ENCODE results near the gene MED25. TPM values are rescaled to one million over a fixed set of nuclear protein-coding genes. Genes with fewer than 3 reads are reported as not detected.
A peak's percentile ranks its signal among the peaks of the same experiment; 100 is the strongest.

MED25 gene
- total and polyA plus RNA-seq, 2 of the 8 experiments (the other 6 are each of a cell fraction or from before 2014, with no cell fraction given): 21.6 to 71.4 TPM

DNA sequence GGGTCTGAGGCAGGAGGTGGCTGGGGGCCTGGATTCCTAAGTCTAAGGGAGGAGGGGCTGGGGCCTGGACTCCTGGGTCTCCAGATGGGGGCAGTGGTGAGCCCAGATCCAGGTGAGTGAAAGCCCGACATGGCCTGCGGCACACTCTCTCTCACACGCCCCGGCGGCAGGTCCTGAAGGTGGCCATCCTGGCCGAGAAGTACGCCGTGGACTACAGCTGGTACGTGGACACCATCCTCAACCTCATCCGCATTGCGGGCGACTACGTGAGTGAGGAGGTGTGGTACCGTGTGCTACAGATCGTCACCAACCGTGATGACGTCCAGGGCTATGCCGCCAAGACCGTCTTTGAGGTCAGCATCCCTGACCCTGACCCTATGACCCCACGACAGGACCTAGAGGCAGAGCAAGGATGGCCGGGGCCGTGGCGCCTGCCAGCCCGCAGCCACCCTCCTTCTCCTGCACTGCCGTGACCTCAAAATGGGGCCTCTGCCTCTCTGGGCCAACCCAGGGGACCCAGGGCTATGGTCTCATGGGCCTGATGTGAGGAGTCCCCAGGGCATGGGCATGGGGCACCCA lies 18.2 kb upstream of the MED25 start:
- peaks cover 2% of the 10 kb centered on the region; the same call in 1 of the 2 replicates for H3K23me2 ChIP-seq (ENCODE audit: low read depth, low read length)
- no peak overlapping the region for H3K56ac ChIP-seq (replicated peaks; ENCODE audit: insufficient read length, low read depth, low read length)
- FAIRE-seq (no peak), DNase-seq (ENCODE audit: low read depth in 1 of 2, low spot score in 2 of 2) (peak in 1 of 2 experiments; percentile 83)
- no peak overlapping the region for H2BK12ac ChIP-seq (ENCODE audit: low read depth, low read length)
- H3K4me3 ChIP-seq (ENCODE audit: extremely low read depth in 1 of 4, insufficient read depth in 2 of 4, low read depth in 3 of 4, low read length in 4 of 4): no peak overlapping the region
- H3K79me2 ChIP-seq (ENCODE audit: control insufficient read depth in 1 of 2, insufficient read depth in 2 of 2, low read length in 2 of 2): no peaks in the 10 kb centered on the region
- no peak overlapping the region for H4K91ac ChIP-seq (replicated peaks; ENCODE audit: insufficient read length, low read length)
- ChIA-PET CTCF (ENCODE audit: partially characterized antibody) (interaction anchor here (0.7 to 2.3 kb wide), 10 partner anchors 11 to 786 kb away, joined by 3 to 12 read pairs (median 3); no protein-coding TSS in a partner anchor), POLR2A (ENCODE audit: partially characterized antibody) (interaction anchor here (1.3 to 1.8 kb wide), 3 partner anchors 16 to 110 kb away, joined by 4 read pairs; partner anchors contain the start of gene ADM5)
- no peak overlapping the region for H3K18ac ChIP-seq (ENCODE audit: extremely low read depth, low read length)
- H3K23ac ChIP-seq (ENCODE audit: insufficient read length): no peak overlapping the region
- 94% methylated on average over 24 of the region's 25 CpGs; no CpG with 5 or more reads in 1 of the 2 experiments for WGBS, 2 experiments (ENCODE audit: extremely low coverage in 1 of 2, insufficient coverage in 1 of 2, insufficient read length in 1 of 2, insufficient replicate concordance in 2 of 2, low coverage in 1 of 2, low lambda C conversion rate in 2 of 2, missing lambda C conversion rate in 1 of 2)
- H3K4me2 ChIP-seq (ENCODE audit: insufficient read depth in 1 of 2, low read depth in 2 of 2, low read length in 2 of 2): no peak overlapping the region
- H2BK5ac ChIP-seq (ENCODE audit: low read depth, low read length): no peak overlapping the region
- H3K4ac ChIP-seq (replicated peaks; ENCODE audit: insufficient read length, low read depth, low read length): no peak overlapping the region
- H3K14ac ChIP-seq (ENCODE audit: insufficient read length): no peak overlapping the region
- H3K36me3 ChIP-seq (ENCODE audit: control insufficient read depth in 2 of 4, insufficient read depth in 4 of 4, low read length in 3 of 4): peaks cover 4 to 44% (median 27%) of the 10 kb centered on the region in 4 experiments
- H4K8ac ChIP-seq (ENCODE audit: extremely low read depth, insufficient read depth, low read length): 0 out of 2 replicates have a peak overlapping the region, but pooled peaks have one; percentile 43
- no peak overlapping the region for H4K5ac ChIP-seq (ENCODE audit: insufficient read length, low read depth, low read length)
- H2AFZ ChIP-seq (ENCODE audit: low read length): no peak overlapping the region
- H3K4me1 ChIP-seq (replicated peaks in 1 of 4; ENCODE audit: control insufficient read depth in 3 of 4, insufficient read depth in 4 of 4, low read length in 3 of 4): peaks cover 4 to 16% (median 6%) of the 10 kb centered on the region in 4 experiments
- no peak overlapping the region for H2AK5ac ChIP-seq (ENCODE audit: low read depth, low read length)
- no peaks in the 10 kb centered on the region for H3K9me3 ChIP-seq (ENCODE audit: insufficient read depth in 2 of 2, low read depth in 1 of 2, low read length in 1 of 2)
- H3K9ac ChIP-seq (replicated peaks in 1 of 4; ENCODE audit: extremely low read depth in 1 of 4, low read depth in 3 of 4, low read length in 3 of 4): no peak overlapping the region; a peak in 1 of 7 replicates
- 0 out of 2 replicates have a peak overlapping the region, but pooled peaks have one; percentile 19 for H2BK15ac ChIP-seq (ENCODE audit: low read length)
- H3K27me3 ChIP-seq (replicated peaks in 1 of 4; ENCODE audit: control insufficient read depth in 3 of 4, extremely low read depth in 1 of 4, insufficient read depth in 3 of 4, low read length in 3 of 4): no peaks in the 10 kb centered on the region
- peaks cover 2% of the 10 kb centered on the region; the same call in 1 of the 2 replicates for H3K79me1 ChIP-seq (ENCODE audit: low read depth, low read length)
- peaks cover 4 to 11% of the 10 kb centered on the region in 2 experiments for H4K20me1 ChIP-seq (replicated peaks in 1 of 2; ENCODE audit: control insufficient read depth in 1 of 2, insufficient read depth in 2 of 2, low read length in 2 of 2)
- no peak overlapping the region for H2BK20ac ChIP-seq (ENCODE audit: low read length)
- 0 out of 2 replicates have a peak overlapping the region, but pooled peaks have one; percentile 34 for H3K27ac ChIP-seq (ENCODE audit: low read depth, low read length)
- H2BK120ac ChIP-seq (replicated peaks; ENCODE audit: low read depth, low read length): no peak overlapping the region
- TF ChIP-seq YY1 (IDR thresholded peaks at IDR 0.05; ENCODE audit: low read depth, low read length): no peak
- no peak for TF ChIP-seq CREB1 (IDR thresholded peaks at IDR 0.05)
- TF ChIP-seq SP2 (IDR thresholded peaks at IDR 0.05; ENCODE audit: low read length): no peak
- no peak for TF ChIP-seq TAF7 (optimal IDR thresholded peaks at IDR 0.05; ENCODE audit: borderline replicate concordance, low read depth, low read length)
- TF ChIP-seq, protein P1, sequence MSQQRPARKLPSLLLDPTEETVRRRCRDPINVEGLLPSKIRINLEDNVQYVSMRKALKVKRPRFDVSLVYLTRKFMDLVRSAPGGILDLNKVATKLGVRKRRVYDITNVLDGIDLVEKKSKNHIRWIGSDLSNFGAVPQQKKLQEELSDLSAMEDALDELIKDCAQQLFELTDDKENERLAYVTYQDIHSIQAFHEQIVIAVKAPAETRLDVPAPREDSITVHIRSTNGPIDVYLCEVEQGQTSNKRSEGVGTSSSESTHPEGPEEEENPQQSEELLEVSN (IDR thresholded peaks at IDR 0.05): no peak
- no peak for TF ChIP-seq KDM1A (IDR thresholded peaks at IDR 0.05; ENCODE audit: borderline replicate concordance, low read length)
- TF ChIP-seq KDM4A (IDR thresholded peaks at IDR 0.05; ENCODE audit: low read depth, low read length, severe bottlenecking): no peak
- TF ChIP-seq RAD21 (IDR thresholded peaks at IDR 0.05 in 1 of 2, conservative IDR thresholded peaks at IDR 0.05 in 1 of 2; ENCODE audit: low read depth in 2 of 2, low read length in 2 of 2): peak; percentile 50 to 64
- TF ChIP-seq, protein P2, sequence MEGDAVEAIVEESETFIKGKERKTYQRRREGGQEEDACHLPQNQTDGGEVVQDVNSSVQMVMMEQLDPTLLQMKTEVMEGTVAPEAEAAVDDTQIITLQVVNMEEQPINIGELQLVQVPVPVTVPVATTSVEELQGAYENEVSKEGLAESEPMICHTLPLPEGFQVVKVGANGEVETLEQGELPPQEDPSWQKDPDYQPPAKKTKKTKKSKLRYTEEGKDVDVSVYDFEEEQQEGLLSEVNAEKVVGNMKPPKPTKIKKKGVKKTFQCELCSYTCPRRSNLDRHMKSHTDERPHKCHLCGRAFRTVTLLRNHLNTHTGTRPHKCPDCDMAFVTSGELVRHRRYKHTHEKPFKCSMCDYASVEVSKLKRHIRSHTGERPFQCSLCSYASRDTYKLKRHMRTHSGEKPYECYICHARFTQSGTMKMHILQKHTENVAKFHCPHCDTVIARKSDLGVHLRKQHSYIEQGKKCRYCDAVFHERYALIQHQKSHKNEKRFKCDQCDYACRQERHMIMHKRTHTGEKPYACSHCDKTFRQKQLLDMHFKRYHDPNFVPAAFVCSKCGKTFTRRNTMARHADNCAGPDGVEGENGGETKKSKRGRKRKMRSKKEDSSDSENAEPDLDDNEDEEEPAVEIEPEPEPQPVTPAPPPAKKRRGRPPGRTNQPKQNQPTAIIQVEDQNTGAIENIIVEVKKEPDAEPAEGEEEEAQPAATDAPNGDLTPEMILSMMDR (IDR thresholded peaks at IDR 0.05; ENCODE audit: control extremely low read depth in 1 of 3, insufficient read depth in 1 of 3, low read depth in 1 of 3, low read length in 3 of 3): peak; percentile 70 to 71 (median 70)
